BE2C (cell line): ENCODE measurements around the gene ADRA1B.

Experiments
- DNase-seq: peaks from one replicate; pipeline ENCODE4 v3.0.0-alpha.2; 2020
- H3K27me3 ChIP-seq: fragments of 250-450 bp; sonication (Bioruptor Pico); 2 replicates; pipeline ENCODE4 v1.5.1; 2020; ENCODE audit warnings: mild to moderate bottlenecking
- H3K36me3 ChIP-seq: fragments of 250-450 bp; sonication (Bioruptor Pico); 2 replicates; pipeline ENCODE4 v1.5.1; 2020; ENCODE audit warnings: mild to moderate bottlenecking
- H3K4me1 ChIP-seq: fragments of 250-450 bp; sonication (Bioruptor Pico); 2 replicates; pipeline ENCODE4 v1.5.1; 2020
- H3K4me3 ChIP-seq: 2 replicates; pipeline ENCODE4 v1.5.1; 2011; ENCODE audit warnings: low read depth, low read length
- H3K9me3 ChIP-seq: fragments of 250-450 bp; sonication (Bioruptor Pico); 2 replicates; pipeline ENCODE4 v1.5.1; 2020
- TF ChIP-seq, protein P1 (sequence below): IDR thresholded peaks from 2 replicates; pipeline ENCODE4 v1.5.1; 2012; ENCODE audit warnings: mild to moderate bottlenecking, low read depth, low read length

The ADRA1B gene

DNA sequence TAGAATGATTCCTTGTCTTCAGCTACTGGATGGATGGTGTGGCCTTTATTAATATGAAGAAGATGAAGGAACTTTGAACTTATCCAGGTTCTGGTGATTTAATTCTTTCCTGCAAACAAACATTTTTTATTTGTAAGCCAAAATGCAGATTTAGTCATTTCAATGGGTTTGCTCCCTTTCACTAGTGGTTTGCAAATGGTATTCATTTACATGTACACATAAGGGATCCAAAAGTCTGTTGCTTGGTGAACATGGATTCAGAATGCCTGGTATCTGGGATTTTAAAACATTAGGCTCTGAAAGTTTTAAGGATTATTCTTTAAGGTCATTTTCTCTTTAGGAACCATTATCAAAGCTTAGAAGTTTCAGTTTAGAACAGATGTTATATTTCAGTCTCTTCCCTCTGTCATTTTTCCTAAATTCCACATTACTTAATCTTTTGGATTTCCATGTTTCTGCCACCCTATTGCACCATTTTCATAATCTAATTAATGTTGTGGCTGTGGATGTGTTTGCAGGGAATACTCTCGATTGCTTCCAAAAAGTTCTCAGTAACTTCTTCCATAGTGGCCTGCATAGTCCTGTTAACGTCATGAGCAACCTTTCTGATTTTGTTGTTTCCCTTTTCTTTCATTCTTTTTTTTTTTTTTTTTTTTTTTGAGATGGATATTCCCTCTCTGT is 102.8 kb downstream of the ADRA1B start:
- TF ChIP-seq, protein P1, sequence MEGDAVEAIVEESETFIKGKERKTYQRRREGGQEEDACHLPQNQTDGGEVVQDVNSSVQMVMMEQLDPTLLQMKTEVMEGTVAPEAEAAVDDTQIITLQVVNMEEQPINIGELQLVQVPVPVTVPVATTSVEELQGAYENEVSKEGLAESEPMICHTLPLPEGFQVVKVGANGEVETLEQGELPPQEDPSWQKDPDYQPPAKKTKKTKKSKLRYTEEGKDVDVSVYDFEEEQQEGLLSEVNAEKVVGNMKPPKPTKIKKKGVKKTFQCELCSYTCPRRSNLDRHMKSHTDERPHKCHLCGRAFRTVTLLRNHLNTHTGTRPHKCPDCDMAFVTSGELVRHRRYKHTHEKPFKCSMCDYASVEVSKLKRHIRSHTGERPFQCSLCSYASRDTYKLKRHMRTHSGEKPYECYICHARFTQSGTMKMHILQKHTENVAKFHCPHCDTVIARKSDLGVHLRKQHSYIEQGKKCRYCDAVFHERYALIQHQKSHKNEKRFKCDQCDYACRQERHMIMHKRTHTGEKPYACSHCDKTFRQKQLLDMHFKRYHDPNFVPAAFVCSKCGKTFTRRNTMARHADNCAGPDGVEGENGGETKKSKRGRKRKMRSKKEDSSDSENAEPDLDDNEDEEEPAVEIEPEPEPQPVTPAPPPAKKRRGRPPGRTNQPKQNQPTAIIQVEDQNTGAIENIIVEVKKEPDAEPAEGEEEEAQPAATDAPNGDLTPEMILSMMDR: no peak
- no peaks in the 10 kb centered on the region for H3K27me3 ChIP-seq
- H3K4me1 ChIP-seq: no peaks in the 10 kb centered on the region
- no peak overlapping the region for H3K4me3 ChIP-seq
- DNase-seq: no peak
- H3K9me3 ChIP-seq: no peaks in the 10 kb centered on the region
- peaks cover 6% of the 10 kb centered on the region for H3K36me3 ChIP-seq

DNA sequence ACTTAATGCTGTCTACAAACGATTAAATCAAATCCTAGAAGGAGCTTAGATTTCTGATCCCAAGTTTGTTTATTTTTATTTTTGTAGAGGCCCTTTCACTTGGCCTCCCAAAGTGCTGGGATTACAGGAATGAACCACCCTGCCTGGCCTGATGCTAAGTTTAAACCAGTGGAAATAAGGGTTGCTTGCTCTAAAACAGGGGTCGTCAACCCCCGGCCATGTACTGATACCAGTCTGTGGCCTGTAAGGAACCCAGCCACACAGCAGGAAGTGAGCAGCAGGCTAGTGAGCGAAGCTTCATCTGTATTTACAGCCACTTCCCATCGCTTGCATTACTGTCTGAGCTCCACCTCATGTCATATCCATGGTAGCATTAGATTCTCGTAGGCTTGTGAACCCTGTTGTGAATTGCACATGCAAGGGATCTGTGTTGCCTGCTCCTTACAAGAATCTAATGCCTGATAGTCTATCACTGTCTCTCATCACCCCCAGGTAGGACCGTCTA is 104.0 kb downstream of the ADRA1B start:
- H3K27me3 ChIP-seq: no peaks in the 10 kb centered on the region
- H3K4me3 ChIP-seq: no peak overlapping the region
- peaks cover 7% of the 10 kb centered on the region for H3K36me3 ChIP-seq
- DNase-seq: no peak
- H3K9me3 ChIP-seq: no peaks in the 10 kb centered on the region
- no peaks in the 10 kb centered on the region for H3K4me1 ChIP-seq
- TF ChIP-seq, protein P1: no peak

DNA sequence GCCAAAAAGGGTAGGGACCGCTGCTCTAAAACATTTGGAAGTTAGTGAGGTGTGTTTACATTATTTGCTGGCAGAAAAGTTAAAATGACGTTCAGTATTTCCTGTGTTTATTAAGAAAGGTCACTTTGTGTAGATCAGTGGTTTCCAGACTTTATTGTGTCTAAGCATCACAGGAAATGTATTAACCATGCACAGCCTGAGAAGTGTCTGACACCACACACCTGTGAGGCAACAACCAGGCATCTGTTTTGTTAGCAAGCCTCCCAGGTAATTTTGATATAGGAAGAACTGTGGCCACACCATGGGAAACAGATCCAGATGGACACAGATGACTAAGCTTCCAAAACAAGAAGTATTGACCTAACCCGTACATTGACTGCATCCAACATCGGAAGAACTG is 104.7 kb downstream of the ADRA1B start:
- Histone ChIP-seq H3K27me3 (no peaks in the 10 kb centered on the region), H3K9me3 (no peaks in the 10 kb centered on the region)

DNA sequence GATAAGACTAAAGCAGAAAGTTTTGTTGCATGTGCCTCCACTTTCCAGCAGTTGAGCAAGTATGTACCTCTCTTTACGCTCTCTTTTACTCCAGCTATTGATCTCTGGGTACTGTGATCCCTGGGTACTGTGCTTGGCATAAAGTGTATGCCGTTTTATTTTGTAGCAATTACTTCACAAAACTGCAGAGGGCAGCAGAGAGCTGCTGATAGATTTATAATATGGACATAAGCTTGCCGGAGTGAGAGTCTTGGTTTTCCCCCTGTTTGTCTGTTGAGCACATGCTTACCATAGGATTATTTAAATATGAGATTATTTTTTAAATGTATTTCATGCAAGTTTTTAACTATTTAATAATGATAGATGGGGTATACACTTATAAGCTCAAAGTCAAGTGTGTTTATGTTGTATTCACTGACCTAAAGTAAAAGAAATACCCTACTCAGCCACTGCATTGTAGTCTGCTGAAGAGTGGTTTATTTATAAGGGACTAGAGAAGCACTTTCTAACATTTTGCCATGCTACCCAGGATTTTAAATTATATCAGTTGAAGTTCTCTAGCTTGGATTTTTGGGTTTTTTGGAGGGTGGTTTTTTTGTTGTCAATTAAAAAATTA is 105.7 kb downstream of the ADRA1B start:
- Histone ChIP-seq H3K27me3 (no peaks in the 10 kb centered on the region), H3K4me3 (no peak overlapping the region), H3K4me1 (no peaks in the 10 kb centered on the region), H3K9me3 (no peaks in the 10 kb centered on the region), H3K36me3 (peaks cover 11% of the 10 kb centered on the region)
- TF ChIP-seq, protein P1: peak; percentile 86
- peak; percentile 54 for DNase-seq

More for the DNA sequence above, 104.7 kb downstream of the ADRA1B start:
- no peak for DNase-seq
- Histone ChIP-seq H3K4me1 (no peaks in the 10 kb centered on the region), H3K36me3 (peaks cover 14% of the 10 kb centered on the region), H3K4me3 (no peak overlapping the region)
- TF ChIP-seq, protein P1: no peak
